HG03066 (cell line): ENCODE results near the gene MARCKS.
A peak's percentile ranks its signal among the peaks of the same experiment; 100 is the strongest.

ENCODE experiments used
- ATAC-seq: cut with Tn5 transposase; IDR thresholded peaks from one replicate; pipeline ENCODE4 v1.9.1; 2021; ENCODE audit warnings: low read depth; ENCODE audit not compliant: unreplicated experiment

MARCKS gene, protein sequence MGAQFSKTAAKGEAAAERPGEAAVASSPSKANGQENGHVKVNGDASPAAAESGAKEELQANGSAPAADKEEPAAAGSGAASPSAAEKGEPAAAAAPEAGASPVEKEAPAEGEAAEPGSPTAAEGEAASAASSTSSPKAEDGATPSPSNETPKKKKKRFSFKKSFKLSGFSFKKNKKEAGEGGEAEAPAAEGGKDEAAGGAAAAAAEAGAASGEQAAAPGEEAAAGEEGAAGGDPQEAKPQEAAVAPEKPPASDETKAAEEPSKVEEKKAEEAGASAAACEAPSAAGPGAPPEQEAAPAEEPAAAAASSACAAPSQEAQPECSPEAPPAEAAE

GRCh38 chr6:113856625-113857555, at the start of gene MARCKS:
TSS of gene MARCKS (plus strand) at chr6:113857345. CDS start at chr6:113857746, 401 bp downstream.
- peak; percentile 39 for ATAC-seq

GRCh38 chr6:113809826-113810225, 47.3 kb upstream of the MARCKS start:
- ATAC-seq, result peak; percentile 45

GRCh38 chr6:113813142-113813541, 44.0 kb upstream of the MARCKS start:
- ATAC-seq, result no peak

DNA sequence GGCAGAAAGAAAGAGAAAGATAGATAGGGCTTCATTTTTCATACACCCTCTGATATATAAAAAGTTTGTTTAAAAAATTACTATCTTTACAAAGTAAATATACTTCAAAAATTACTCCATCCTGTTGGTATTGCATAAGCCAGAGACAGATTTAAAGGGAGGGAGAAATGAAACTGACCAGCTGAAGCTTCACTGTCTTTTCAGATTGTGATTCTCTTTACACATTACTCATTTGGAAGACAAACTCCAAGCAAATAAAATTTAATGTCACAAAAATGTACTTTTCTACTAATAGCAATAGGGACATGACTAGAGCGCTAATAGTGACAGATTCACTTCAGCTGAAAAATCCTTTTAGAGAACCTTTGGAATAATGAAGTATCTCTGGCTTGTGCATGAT, 38.6 kb upstream of the MARCKS start:
- no peak for ATAC-seq

GRCh38 chr6:113819169-113819830, 37.8 kb upstream of the MARCKS start:
- no peak for ATAC-seq

- ATAC-seq, result no peak
Measured at GRCh38 chr6:113820761-113821160, 36.4 kb upstream of the MARCKS start.

DNA sequence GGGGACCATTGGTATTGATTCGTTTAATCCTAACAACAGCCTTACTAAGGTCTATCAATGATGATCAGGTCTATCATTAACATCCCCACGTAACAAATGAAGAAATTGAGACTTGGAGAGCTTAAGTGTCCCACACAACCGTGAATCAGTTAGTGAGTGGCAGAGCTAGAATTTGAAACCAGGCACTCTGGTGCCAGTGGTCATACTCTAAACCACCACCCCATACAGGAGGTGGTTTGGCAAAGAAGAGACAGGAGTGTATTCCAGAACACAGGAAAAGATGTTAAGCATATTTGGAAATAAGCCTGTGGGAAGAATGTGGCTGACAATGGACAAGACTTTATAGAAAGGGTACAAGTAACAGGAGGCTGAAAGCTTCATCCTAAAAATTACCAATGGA, 35.7 kb upstream of the MARCKS start:
- no peak for ATAC-seq

GRCh38 chr6:113823916-113824315, 33.2 kb upstream of the MARCKS start:
- ATAC-seq, result no peak

GRCh38 chr6:113824411-113824810, 32.7 kb upstream of the MARCKS start:
- no peak for ATAC-seq

DNA sequence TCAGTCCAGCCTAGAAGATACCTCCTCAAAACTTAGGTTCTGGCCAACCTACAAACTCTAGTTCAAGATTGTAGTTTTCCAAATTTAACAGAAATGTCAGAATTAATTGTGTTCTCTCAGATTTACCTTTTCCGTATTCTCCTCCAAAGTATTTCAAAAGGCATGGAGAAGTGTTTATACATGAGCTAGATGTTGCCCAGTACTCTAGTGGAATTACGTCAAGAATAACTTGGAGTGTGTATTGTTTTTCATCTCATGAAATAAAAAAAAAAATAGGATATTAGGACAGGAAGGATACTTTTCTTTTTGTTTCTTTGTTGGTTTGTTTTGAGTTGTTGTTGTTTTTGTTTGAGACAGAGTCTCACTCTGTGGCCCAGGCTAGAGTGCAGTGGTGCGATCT, 32.3 kb upstream of the MARCKS start:
- no peak for ATAC-seq

GRCh38 chr6:113825781-113826180, 31.4 kb upstream of the MARCKS start:
- ATAC-seq, result no peak

GRCh38 chr6:113828984-113829695, 28.0 kb upstream of the MARCKS start:
- no peak for ATAC-seq

DNA sequence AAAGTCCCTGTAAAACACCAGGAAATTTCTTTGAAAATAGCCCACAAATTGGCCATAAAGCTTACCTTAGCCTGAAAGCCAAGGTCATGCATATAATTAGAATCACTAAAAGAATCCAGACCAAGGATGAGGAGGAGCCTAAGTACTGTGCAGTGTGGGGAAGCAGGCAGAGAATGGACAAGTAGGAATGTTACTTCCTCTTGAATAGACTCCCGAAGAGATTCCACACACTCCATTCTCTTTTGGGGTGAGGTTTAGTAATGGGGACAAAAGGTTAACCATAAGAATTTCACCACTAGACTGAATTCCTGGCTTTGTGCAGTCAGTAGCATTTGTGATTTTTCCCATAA, 27.5 kb upstream of the MARCKS start:
- no peak for ATAC-seq

- ATAC-seq, result no peak
Measured at GRCh38 chr6:113830140-113830539, 27.0 kb upstream of the MARCKS start.

- ATAC-seq, result no peak
Measured at GRCh38 chr6:113833537-113833936, 23.6 kb upstream of the MARCKS start.

GRCh38 chr6:113837170-113837569, 20.0 kb upstream of the MARCKS start:
- no peak for ATAC-seq

DNA sequence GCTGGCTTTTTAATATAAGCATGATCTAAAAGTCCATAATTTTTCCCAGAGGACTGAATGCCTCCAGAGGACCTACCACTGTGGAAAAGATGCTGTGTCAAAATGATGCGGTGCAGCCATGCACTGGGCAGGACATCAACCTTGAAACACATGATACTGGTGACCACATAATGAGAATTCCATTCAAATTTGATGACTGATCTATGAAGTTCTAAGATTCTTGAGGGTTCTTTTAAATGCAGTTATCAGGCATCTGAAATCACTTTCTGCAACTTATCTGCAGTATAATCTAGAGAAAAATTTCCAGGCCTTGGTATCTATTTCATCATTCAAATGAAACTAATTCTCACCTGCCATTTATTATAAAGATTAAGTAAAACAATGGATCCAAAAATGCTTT, 15.0 kb upstream of the MARCKS start:
- no peak for ATAC-seq

DNA sequence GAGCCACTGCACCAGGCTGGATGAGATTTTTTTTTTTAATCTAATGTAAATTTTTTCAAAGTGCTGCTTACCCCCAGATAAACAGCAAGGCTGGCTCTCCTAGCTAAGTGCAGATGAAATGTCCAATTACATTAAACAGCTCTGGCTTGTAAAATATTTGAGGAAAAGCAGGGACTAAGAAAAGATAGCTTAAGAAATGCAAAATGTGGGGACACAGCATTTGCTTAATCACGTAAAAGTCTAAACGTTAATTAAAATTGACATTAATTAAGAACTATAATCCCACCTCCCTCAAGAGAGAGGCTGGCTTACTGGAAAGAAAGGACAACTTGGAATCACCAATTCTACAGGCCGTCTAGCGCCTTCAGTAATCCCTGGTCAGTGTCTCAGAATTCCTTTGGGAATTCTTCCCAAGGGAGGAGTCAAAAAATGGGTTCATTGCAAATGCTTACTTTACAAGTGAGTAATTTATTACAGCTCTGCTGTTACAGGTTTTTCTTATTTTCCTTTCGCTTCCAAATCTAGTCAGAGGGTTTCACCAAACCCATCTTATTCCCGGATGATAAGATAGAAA, 13.6 kb upstream of the MARCKS start:
- no peak for ATAC-seq

- ATAC-seq, result no peak
Measured at GRCh38 chr6:113846577-113846976, 10.6 kb upstream of the MARCKS start.

DNA sequence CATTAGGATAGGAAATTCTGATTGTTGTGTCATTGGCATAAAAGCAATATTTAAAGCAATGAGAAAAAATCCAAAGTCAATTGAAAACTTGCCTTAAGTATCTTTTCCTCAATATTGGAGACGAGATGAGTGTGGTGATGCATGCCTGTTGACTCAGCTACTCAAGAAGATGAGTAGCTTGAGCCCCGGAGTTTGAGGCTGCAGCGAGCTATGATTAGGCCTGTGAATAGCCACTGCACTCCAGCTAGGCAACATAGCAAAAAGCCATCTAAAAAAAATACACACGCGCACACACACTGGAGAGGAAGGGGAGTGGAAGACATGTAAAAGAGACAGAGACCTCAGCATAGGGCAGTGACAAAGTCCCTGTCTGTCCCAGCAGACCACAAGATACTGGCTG, 9.7 kb upstream of the MARCKS start:
- no peak for ATAC-seq
